K562 (cell line): ENCODE measurements around the gene NR5A1. TPM values are rescaled to one million over a fixed set of nuclear protein-coding genes. Genes with fewer than 3 reads are reported as not detected.

Experiments
- ARID4B ChIP-seq: sonication (generic); formaldehyde crosslinking; IDR thresholded peaks from 2 replicates; pipeline ENCODE4 v1.8.0; 2022; ENCODE audit warnings: mild to moderate bottlenecking, missing genetic modification reagents
- BCLAF1 ChIP-seq, 2 experiments: fragments of 450-650 bp in 1 of 2; IDR thresholded peaks; 2 replicates each; pipeline ENCODE4 v1.6.1; 2011 to 2017; ENCODE audit warnings: low read depth in 2 of 2, antibody characterized with exemption in 1 of 2, borderline replicate concordance in 1 of 2, low read length in 1 of 2, mild to moderate bottlenecking in 1 of 2, mixed read lengths in 1 of 2; ENCODE audit not compliant: control insufficient read depth in 1 of 2
- CBFA2T3 ChIP-seq: fragments of 450-650 bp; IDR thresholded peaks from 2 replicates; pipeline ENCODE4 v1.6.1; 2017
- CTCFL ChIP-seq: IDR thresholded peaks from 2 replicates; pipeline ENCODE4 v1.6.1; 2011; ENCODE audit warnings: borderline replicate concordance, low read depth, mild to moderate bottlenecking, moderate library complexity, low read length; ENCODE audit not compliant: insufficient read depth, poor library complexity, severe bottlenecking
- E4F1 ChIP-seq: fragments of 250-450 bp; sonication (Bioruptor Pico); IDR thresholded peaks from 2 replicates; pipeline ENCODE4 v1.5.0; 2021; ENCODE audit warnings: mild to moderate bottlenecking, borderline replicate concordance
- ESRRA ChIP-seq: fragments of 450-650 bp; IDR thresholded peaks from 2 replicates; pipeline ENCODE4 v1.6.1; 2014; ENCODE audit warnings: low read depth, mild to moderate bottlenecking, moderate library complexity, borderline replicate concordance
- EZH2 ChIP-seq: IDR thresholded peaks from 2 replicates; pipeline ENCODE4 v1.6.1; 2012; ENCODE audit warnings: low read depth, mild to moderate bottlenecking, inconsistent platforms, low read length, borderline replicate concordance
- FOXK1 ChIP-seq: sonication (generic); formaldehyde crosslinking; IDR thresholded peaks from 2 replicates; pipeline ENCODE4 v1.8.0; 2022; ENCODE audit warnings: missing genetic modification reagents, mild to moderate bottlenecking, borderline replicate concordance
- HIVEP1 ChIP-seq: fragments of 250-450 bp; sonication (Bioruptor Pico); IDR thresholded peaks from 2 replicates; pipeline ENCODE4 v1.4.0; 2020; ENCODE audit warnings: mild to moderate bottlenecking
- HMGN3 ChIP-seq: IDR thresholded peaks from 2 replicates; pipeline ENCODE4 v1.6.1; 2011; ENCODE audit warnings: borderline replicate concordance, low read depth, mild to moderate bottlenecking, mixed read lengths, low read length; ENCODE audit not compliant: insufficient read length; ENCODE audit errors: extremely low read depth
- POU5F1 ChIP-seq: fragments of 150-350 bp; IDR thresholded peaks from 2 replicates; pipeline ENCODE4 v1.6.1; 2014; ENCODE audit warnings: borderline replicate concordance, low read length, low read depth, mild to moderate bottlenecking; ENCODE audit not compliant: partially characterized antibody
- RBM39 ChIP-seq: fragments of 200-400 bp; formaldehyde crosslinking; optimal IDR thresholded peaks from 2 replicates; pipeline ENCODE3; 2018; ENCODE audit warnings: low read depth, low read length
- SNIP1 ChIP-seq: fragments of 450-650 bp; IDR thresholded peaks from 2 replicates; pipeline ENCODE4 v1.7.1; 2017; ENCODE audit warnings: low read depth, mild to moderate bottlenecking
- TAL1 ChIP-seq: fragments of 450-650 bp; IDR thresholded peaks from 2 replicates; pipeline ENCODE4 v1.6.1; 2016; ENCODE audit warnings: mild to moderate bottlenecking
- TCF7L2 ChIP-seq: fragments of 150-350 bp; IDR thresholded peaks from 2 replicates; pipeline ENCODE4 v1.6.1; 2016; ENCODE audit warnings: low read depth, mild to moderate bottlenecking, low read length, moderate library complexity
- ZNF586 ChIP-seq: fragments of 450-650 bp; formaldehyde crosslinking; conservative IDR thresholded peaks from 2 replicates; pipeline ENCODE4 v1.4.0; 2020; ENCODE audit warnings: mild to moderate bottlenecking, moderate library complexity
- polyA plus RNA-seq, 8 experiments: library from polyadenylated mRNA; depleted of rRNA in 4 of 8; stranded (reverse) in 5 of 8; unstranded in 3 of 8; fragments of >200 nt; fragmentation: Nextera tagmentation in 2 of 8; fragmentation: Illumina TruSeq in 1 of 8; extraction: Ambion mirVana in 2 of 8; extraction: Trizol in 1 of 8; gene quantifications; 2 replicates each; pipeline versions ENCODE4 v1.2.1 to v1.2.3, GENCODE V29; 2011 to 2014; ENCODE audit warnings: inconsistent platforms in 1 of 8, missing spikeins in 1 of 8
- total RNA-seq, 7 experiments: library from RNA; depleted of rRNA in 6 of 7; stranded (reverse); fragments of >200 nt in 6 of 7; fragmentation: Illumina TruSeq in 2 of 7; extraction: Trizol in 2 of 7; gene quantifications; 2 replicates each; pipeline versions ENCODE4 v1.2.1 to v1.2.3, GENCODE V29; 2011 to 2021; ENCODE audit warnings: low replicate concordance in 1 of 7

The NR5A1 gene
- total and polyA plus RNA-seq, 9 of the 15 experiments (the other 6 are each of a cell fraction or from before 2014, with no cell fraction given): 0.11 to 0.32 (median 0.20) TPM; not detected in 6

- TF ChIP-seq BCLAF1 (IDR thresholded peaks at IDR 0.05; ENCODE audit: borderline replicate concordance in 1 of 2, control insufficient read depth in 1 of 2, low read depth in 2 of 2, low read length in 1 of 2) (no peak), EZH2 (no peak), TAL1 (peak; percentile 26; the same call in 1 of the 2 replicates), CBFA2T3 (peak; percentile 80), FOXK1 (CRISPR knock-in tag) (no peak), HIVEP1 (no peak), CTCFL (no peak), ZNF586 (CRISPR knock-in tag) (no peak), POU5F1 (no peak), ARID4B (no peak), E4F1 (CRISPR knock-in tag) (no peak), TCF7L2 (no peak), RBM39 (no peak), ESRRA (no peak), HMGN3 (peak; percentile 37), SNIP1 (no peak)
These were observed 5.6 kb upstream of the NR5A1 start (continued) for GRCh38 chr9:124512806-124513204.
